ENCODE data around the gene GRIK3. TPM values are rescaled to one million over a fixed set of nuclear protein-coding genes. Genes with fewer than 3 reads are reported as not detected.

GRIK3 gene
- total RNA-seq, 2 experiments from 2014 or later = 16.3 to 55.0 TPM

DNA sequence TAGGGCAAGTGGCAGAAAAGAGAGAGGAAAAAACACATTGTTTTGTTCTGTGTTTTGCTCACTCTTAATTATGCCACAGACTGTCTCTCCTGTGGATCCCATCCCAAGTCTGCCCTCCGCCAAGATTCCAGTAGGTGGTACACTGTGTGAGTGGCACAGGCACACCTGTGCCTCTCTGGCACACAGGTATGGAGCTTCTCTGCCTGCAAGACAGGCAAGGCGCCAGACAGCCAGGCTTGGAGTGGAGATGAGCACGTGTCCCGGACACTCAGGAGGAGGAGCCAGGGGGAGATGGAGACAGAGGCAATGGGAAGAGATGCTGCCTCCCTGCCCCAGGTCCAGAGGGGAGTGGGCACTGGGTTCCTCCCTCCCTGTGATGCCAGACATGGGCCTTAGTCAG, 6.5 kb upstream of the GRIK3 start:
- Histone ChIP-seq H3K4me2 (ENCODE audit: low read length) (no peak overlapping the region), H3K4me3 (ENCODE audit: low read depth, low read length, poor library complexity, severe bottlenecking) (no peak overlapping the region), H3K4me1 (ENCODE audit: insufficient read depth, low read length, poor library complexity, severe bottlenecking) (peaks cover 40% of the 10 kb centered on the region), H4K20me1 (ENCODE audit: insufficient read depth, low read length) (no peaks in the 10 kb centered on the region), H3K9me2 (ENCODE audit: insufficient read depth, low read length) (no peaks in the 10 kb centered on the region), H3K9me3 (ENCODE audit: low read length) (no peaks in the 10 kb centered on the region), H3K36me3 (ENCODE audit: insufficient read depth, low read length) (no peaks in the 10 kb centered on the region), H2AFZ (ENCODE audit: low read length) (no peak overlapping the region), H3K79me2 (ENCODE audit: insufficient read depth, low read depth, low read length) (no peaks in the 10 kb centered on the region), H3K27ac (ENCODE audit: low read depth, low read length, poor library complexity, severe bottlenecking) (no peak overlapping the region)
- intact Hi-C loops (cut with micrococcal nuclease; ENCODE audit: unreplicated experiment) = no loop called here
- no peak for TF ChIP-seq EZH2phosphoT487 (IDR thresholded peaks at IDR 0.05; ENCODE audit: borderline replicate concordance, low read depth, low read length)
- TF ChIP-seq, protein P1, sequence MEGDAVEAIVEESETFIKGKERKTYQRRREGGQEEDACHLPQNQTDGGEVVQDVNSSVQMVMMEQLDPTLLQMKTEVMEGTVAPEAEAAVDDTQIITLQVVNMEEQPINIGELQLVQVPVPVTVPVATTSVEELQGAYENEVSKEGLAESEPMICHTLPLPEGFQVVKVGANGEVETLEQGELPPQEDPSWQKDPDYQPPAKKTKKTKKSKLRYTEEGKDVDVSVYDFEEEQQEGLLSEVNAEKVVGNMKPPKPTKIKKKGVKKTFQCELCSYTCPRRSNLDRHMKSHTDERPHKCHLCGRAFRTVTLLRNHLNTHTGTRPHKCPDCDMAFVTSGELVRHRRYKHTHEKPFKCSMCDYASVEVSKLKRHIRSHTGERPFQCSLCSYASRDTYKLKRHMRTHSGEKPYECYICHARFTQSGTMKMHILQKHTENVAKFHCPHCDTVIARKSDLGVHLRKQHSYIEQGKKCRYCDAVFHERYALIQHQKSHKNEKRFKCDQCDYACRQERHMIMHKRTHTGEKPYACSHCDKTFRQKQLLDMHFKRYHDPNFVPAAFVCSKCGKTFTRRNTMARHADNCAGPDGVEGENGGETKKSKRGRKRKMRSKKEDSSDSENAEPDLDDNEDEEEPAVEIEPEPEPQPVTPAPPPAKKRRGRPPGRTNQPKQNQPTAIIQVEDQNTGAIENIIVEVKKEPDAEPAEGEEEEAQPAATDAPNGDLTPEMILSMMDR (conservative IDR thresholded peaks at IDR 0.05; ENCODE audit: low read length) = no peak
- DNase-seq (ENCODE audit: low spot score) = no peak
- ChIA-PET POLR2A (no interaction called here), CTCF (ENCODE audit: unreplicated experiment) (no interaction called here)
- BruUV-seq (replicated peaks) = no TSS peak

DNA sequence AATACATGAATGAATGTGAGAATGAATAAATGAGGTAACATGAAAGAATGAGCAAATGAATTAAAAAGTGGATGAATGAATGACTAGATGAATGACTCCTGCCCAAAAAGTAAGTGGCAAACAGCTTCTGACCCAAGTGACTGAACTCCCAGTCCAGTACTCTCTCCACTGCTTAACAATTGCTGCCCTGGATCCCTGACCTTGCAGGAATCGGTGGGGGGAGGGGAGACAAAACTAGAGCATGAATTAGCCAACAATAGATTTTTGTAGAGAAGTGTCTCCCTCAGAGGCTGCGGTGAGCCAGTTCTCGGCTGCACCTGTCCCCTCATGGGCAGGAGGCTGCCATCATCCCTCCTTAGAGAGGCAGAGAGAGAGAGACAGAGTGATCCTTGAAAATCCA, 5.9 kb upstream of the GRIK3 start:
- no peak overlapping the region for H3K27ac ChIP-seq (ENCODE audit: low read depth, low read length, poor library complexity, severe bottlenecking)
- no peaks in the 10 kb centered on the region for H3K9me3 ChIP-seq (ENCODE audit: low read length)
- intact Hi-C loops (cut with micrococcal nuclease; ENCODE audit: unreplicated experiment) = no loop called here
- H2AFZ ChIP-seq (ENCODE audit: low read length) = no peak overlapping the region
- no peak overlapping the region for H3K4me3 ChIP-seq (ENCODE audit: low read depth, low read length, poor library complexity, severe bottlenecking)
- no TSS peak for BruUV-seq (replicated peaks)
- CTCF ChIA-PET (ENCODE audit: unreplicated experiment) = no interaction called here
- POLR2A ChIA-PET = no interaction called here
- H3K79me2 ChIP-seq (ENCODE audit: insufficient read depth, low read depth, low read length) = no peaks in the 10 kb centered on the region
- H3K4me2 ChIP-seq (ENCODE audit: low read length) = no peak overlapping the region
- H3K36me3 ChIP-seq (ENCODE audit: insufficient read depth, low read length) = no peaks in the 10 kb centered on the region
- DNase-seq (ENCODE audit: low spot score) = no peak
- no peaks in the 10 kb centered on the region for H4K20me1 ChIP-seq (ENCODE audit: insufficient read depth, low read length)
- no peaks in the 10 kb centered on the region for H3K9me2 ChIP-seq (ENCODE audit: insufficient read depth, low read length)
- TF ChIP-seq EZH2phosphoT487 (IDR thresholded peaks at IDR 0.05; ENCODE audit: borderline replicate concordance, low read depth, low read length) = no peak
- TF ChIP-seq, protein P1 (conservative IDR thresholded peaks at IDR 0.05; ENCODE audit: low read length) = no peak
- H3K4me1 ChIP-seq (ENCODE audit: insufficient read depth, low read length, poor library complexity, severe bottlenecking) = peaks cover 46% of the 10 kb centered on the region

DNA sequence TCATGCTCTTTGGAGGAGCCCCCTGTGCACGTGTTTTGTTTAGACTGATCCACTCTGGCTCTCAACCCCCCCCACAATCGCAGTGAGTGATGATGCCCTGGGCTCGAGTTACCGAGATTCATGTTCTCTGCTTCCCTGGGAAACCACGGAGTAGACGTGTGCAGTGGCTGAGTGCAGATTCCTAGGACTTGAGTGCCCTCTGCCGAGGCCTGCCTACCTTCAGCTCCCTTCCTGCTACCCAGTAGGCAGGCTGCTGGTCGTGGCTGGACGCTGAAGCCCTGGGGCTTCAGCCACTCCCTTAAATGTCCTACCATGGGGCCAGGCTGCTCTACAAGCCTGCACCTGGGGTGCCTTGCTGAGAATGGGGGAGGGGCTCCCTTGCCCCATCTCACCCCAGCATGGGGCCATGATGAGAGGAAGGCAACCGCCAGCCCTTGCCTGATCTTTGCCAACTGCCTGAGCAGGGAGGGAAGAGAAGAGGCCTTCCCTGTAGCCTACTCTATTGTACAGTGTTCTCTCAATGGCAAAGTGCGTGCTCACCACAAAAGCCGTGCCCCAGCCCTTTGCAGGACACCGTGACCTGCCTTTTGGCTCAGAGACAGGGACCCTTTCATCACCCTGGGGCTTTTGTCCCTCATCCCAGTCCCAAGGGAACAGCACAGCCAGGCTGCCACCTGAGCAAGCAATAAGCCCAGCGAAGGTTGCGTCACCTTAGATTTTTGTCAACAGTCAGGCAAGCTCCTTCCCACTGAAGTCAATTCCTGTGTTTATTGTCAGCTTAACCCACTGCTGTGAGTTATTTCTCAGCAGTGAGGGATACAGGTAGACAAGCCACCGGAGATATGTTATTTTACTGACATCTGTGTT, 4.1 kb upstream of the GRIK3 start:
- H3K36me3 ChIP-seq (ENCODE audit: insufficient read depth, low read length) = no peaks in the 10 kb centered on the region
- peaks cover 54% of the 10 kb centered on the region for H3K4me1 ChIP-seq (ENCODE audit: insufficient read depth, low read length, poor library complexity, severe bottlenecking)
- intact Hi-C loops (cut with micrococcal nuclease; ENCODE audit: unreplicated experiment) = loop anchor here (1.0 to 5.0 kb wide), 5 partner anchors 284 to 462 kb away; no protein-coding TSS in a partner anchor
- BruUV-seq (replicated peaks) = no TSS peak
- peak; percentile 75 for DNase-seq (ENCODE audit: low spot score)
- no peaks in the 10 kb centered on the region for H3K9me2 ChIP-seq (ENCODE audit: insufficient read depth, low read length)
- H3K27ac ChIP-seq (ENCODE audit: low read depth, low read length, poor library complexity, severe bottlenecking) = no peak overlapping the region
- H2AFZ ChIP-seq (ENCODE audit: low read length) = no peak overlapping the region; the same call in 1 of the 2 replicates
- H3K4me2 ChIP-seq (ENCODE audit: low read length) = no peak overlapping the region
- TF ChIP-seq, protein P1 (conservative IDR thresholded peaks at IDR 0.05; ENCODE audit: low read length) = peak; percentile 75
- TF ChIP-seq EZH2phosphoT487 (IDR thresholded peaks at IDR 0.05; ENCODE audit: borderline replicate concordance, low read depth, low read length) = no peak
- H3K9me3 ChIP-seq (ENCODE audit: low read length) = no peaks in the 10 kb centered on the region
- no peak overlapping the region for H3K4me3 ChIP-seq (ENCODE audit: low read depth, low read length, poor library complexity, severe bottlenecking)
- CTCF ChIA-PET (ENCODE audit: unreplicated experiment) = interaction anchor here (0.6 to 0.8 kb wide), 3 partner anchors 9 to 85 kb away, joined by 3 to 5 read pairs (median 3); no protein-coding TSS in a partner anchor
- POLR2A ChIA-PET = interaction anchor here (1.1 kb wide), 1 partner anchor 86 kb away, joined by 3 read pairs; no protein-coding TSS in a partner anchor
- H3K79me2 ChIP-seq (ENCODE audit: insufficient read depth, low read depth, low read length) = peaks cover 4% of the 10 kb centered on the region; the same call in 1 of the 2 replicates
- no peaks in the 10 kb centered on the region for H4K20me1 ChIP-seq (ENCODE audit: insufficient read depth, low read length)

Data from OCI-LY7 (cell line).